ENCODE measurements around the gene PPM1H.
"Not testable (repeated sequence)": the region's sequence is repeated elsewhere in the genome, so short reads cannot be mapped to it uniquely, and the experiment has no call there.

GRCh38 chr12:62966446-62966989, 31.6 kb upstream of the PPM1H start:
- TF ChIP-seq MAFK (IDR thresholded peaks at IDR 0.05; ENCODE audit: low read depth, low read length); RAD21 (IDR thresholded peaks at IDR 0.05 in 1 of 2, conservative IDR thresholded peaks at IDR 0.05 in 1 of 2; ENCODE audit: low read depth in 2 of 2, low read length in 2 of 2); CEBPB (IDR thresholded peaks at IDR 0.05; ENCODE audit: low read depth, low read length); SIX5 (IDR thresholded peaks at IDR 0.05; ENCODE audit: low read depth, low read length); EP300 (IDR thresholded peaks at IDR 0.05; ENCODE audit: borderline replicate concordance in 1 of 2, low read depth in 2 of 2, low read length in 2 of 2); SIN3A (conservative IDR thresholded peaks at IDR 0.05 in 1 of 2, IDR thresholded peaks at IDR 0.05 in 1 of 2; ENCODE audit: low read depth in 1 of 2, low read length in 2 of 2); BCL11A (IDR thresholded peaks at IDR 0.05; ENCODE audit: low read depth in 2 of 2, low read length in 2 of 2); HDAC6 (IDR thresholded peaks at IDR 0.05; ENCODE audit: low read depth, low read length): not testable (repeated sequence)
- TF ChIP-seq, protein P1, sequence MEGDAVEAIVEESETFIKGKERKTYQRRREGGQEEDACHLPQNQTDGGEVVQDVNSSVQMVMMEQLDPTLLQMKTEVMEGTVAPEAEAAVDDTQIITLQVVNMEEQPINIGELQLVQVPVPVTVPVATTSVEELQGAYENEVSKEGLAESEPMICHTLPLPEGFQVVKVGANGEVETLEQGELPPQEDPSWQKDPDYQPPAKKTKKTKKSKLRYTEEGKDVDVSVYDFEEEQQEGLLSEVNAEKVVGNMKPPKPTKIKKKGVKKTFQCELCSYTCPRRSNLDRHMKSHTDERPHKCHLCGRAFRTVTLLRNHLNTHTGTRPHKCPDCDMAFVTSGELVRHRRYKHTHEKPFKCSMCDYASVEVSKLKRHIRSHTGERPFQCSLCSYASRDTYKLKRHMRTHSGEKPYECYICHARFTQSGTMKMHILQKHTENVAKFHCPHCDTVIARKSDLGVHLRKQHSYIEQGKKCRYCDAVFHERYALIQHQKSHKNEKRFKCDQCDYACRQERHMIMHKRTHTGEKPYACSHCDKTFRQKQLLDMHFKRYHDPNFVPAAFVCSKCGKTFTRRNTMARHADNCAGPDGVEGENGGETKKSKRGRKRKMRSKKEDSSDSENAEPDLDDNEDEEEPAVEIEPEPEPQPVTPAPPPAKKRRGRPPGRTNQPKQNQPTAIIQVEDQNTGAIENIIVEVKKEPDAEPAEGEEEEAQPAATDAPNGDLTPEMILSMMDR (IDR thresholded peaks at IDR 0.05; ENCODE audit: control extremely low read depth in 1 of 3, insufficient read depth in 1 of 3, low read depth in 1 of 3, low read length in 3 of 3), result not testable (repeated sequence)
